HG02884 (cell line): Measurements from ENCODE around the gene SMG6.
"Not testable (repeated sequence)": the region's sequence is repeated elsewhere in the genome, so short reads cannot be mapped to it uniquely, and the experiment has no call there.

Experiments used
- ATAC-seq: cut with Tn5 transposase; IDR thresholded peaks from one replicate; pipeline ENCODE4 v1.9.1; 2021; ENCODE audit warnings: mild to moderate bottlenecking, moderate library complexity; ENCODE audit not compliant: unreplicated experiment

Gene SMG6

DNA sequence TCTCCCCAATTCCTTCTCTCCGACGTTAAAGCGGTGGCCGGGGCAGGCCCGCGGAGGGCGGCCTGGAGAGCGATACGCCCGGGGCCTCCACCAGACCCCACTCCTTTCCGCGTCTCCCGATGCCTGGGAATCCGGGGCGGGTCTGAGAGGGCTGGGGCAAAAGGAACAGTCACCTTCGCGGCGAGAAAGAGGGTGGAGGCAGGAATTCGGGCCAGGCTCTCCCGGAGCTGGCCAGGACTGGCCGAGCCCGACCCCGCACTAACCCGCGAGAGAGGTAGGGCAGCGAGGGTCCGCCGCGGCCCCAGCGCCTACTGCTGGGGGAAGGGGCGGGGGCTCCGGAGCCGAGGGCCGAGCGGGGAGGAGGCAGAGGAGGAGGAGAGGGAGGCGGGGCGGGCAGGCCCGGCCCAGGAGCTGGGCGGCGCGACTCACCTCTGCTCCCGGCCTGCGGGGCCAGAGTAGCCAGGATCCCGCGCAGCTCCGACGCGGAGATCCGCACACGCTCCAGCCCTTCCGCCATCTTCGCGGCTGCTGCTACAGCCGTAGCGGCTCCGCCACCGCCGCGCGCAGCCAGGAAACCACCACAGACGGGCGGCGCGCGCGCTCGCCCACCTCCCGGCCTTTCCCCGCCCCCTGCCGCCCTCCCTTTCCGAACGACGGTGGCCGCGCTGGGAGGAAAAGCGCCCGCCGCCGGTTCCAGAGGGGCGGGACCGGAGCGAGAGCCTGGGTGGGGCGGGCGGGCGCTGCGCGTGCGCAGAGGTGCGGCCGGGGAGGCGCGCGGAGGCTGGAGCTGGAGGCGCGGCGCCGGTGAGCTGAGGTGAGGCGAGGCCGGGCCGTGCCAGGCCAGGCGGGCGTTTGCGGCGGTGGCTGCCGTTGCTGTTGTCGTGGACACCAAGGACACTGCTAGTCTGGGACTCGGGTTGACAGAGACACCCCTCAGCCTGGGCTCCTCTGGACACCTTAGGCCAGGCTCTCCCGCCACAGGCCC is at the start of gene SMG6, which contains the start of gene SRR:
SMG6 (minus strand) TSS at position 582 of the 985 bp plus-strand sequence; CDS start at position 517, 65 bp downstream.
SRR (plus strand) TSS at position 747 of the 985 bp plus-strand sequence. CDS start 11,611 bp downstream, outside the sequence.
- ATAC-seq = peak; percentile 74

DNA sequence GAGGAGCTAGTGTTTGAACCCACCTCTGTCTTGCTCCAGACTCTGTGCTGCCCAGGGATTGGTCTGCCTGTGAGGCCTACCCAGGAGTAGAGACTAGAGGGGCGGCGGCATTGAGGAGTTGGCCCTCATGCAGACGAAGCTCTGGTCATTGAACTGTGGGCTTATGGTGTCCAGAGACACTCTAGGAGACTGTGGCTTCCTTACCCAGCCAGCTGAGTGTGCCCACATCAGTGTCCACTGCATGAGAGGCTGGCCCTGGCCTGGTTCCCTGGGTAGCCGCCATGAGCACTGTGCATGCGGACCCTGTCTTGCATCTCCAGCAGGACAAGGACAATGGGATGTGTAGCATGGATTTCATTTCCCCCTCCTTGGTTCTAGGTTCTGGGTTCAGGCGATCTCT is 47.7 kb upstream of the SMG6 start:
- no peak for ATAC-seq

DNA sequence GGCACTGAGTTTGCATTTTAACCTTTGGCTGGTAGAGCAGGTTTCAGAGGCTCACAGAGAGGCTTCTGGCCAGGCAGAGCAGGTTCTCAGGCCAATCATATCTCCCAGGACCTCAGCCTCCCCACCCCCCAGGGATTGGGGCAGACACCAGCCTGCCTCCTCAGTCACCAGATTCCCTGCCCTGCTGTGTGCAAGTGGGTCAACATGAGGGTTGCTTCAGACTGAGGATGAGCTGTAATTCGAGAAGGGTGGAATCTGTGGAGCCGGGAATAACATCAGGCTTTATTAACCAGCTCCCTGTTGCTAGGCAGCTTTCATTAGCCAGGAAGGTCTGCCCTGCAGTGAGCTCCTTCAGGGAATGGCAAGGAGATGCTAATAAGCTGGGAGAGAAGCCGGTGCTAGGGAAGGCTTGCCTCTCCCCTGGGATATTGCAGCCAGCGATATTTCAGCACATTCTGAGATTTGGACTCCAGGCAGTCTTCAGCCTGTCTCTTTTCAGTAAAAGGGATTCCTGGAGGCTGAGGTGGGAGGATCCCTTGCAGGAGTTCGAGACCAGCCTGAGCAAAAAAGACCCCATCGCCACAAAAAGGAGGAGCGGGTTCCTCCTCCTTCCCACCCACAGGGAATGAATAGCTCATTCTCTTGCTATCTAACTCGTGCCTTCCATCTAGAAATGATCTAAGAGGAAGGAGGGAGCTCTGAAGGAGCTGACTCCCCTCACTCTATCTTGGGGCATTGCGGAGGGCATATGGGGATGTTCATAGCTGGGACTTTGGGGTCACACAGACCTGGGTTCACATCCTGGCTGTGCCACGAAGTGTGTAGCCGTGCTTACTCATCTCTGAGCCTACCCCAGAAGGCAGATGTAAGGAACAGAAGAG is 44.5 kb upstream of the SMG6 start:
- ATAC-seq = no peak

DNA sequence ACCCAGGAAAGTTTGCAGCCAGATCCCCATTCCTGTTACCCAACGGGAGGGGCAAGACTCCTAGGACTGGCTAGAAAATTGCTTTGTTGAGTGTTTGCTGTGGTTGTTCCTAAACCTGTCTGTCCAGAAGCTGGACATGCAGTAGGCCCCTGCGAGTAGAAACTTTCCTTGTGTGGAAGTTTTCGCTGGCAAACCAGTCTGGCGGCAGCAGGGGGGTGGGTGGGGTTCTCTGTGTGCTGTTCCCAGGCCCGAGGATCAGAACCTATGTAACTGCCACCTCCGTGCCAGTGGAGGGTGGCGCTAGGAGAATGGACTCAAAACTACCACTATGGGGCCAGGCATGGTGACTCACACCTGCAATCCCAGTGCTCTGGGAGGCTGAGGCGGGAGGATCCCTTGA is 42.9 kb upstream of the SMG6 start:
- no peak for ATAC-seq

DNA sequence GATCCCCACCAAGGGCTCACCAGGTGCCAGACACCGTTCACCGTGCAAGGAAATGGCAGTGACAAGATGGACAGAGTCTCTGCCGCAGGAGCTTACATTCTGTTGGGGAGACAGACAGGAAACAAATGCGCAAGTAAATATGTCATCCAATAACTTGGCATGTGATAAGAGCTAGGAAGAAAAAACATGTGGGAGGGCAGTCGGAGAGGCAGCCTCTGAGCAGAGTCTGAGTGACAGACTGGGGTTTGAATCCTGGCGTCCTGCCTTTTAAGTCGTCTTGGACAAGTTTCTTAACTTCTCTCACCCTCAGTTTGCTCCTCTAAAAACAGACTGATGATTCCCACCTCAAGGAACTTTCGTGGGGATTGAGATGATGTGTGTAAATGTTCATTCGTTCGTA is 40.9 kb upstream of the SMG6 start:
- no peak for ATAC-seq

DNA sequence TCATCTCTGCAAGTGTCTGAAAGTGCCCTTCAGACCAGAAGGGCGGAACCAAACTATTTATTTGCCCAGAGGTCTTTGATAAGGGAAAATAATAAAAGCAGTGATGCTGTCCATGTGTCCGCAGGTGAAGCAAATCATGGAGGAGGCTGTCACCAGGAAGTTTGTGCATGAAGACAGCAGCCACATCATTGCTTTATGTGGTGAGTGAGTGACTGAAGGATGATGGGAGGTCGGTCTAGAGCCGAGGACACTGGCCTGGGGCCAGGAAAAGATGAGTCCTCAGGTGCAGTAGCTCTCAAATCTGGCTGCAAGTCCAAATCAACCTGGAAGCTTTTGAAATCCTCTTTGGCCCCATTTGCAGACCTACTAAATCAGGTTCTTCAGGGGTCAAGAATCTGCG is 39.8 kb upstream of the SMG6 start:
- ATAC-seq = no peak

DNA sequence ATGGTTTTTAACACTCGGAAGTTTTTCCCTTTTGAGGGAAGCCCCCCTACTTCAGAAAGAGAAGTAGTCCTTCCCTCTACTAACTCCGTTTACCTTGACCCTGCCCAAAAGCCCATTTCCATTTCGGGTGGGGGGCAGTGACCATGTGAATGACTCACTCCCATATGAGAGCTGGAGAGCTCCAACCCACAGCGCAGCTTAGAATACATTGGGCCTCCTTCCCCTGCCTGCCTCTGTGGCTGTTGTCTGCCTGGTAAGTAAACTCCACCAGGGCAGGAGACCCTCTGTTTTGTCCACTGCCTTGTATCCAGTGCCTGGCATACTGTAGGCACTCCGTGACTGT is 34.7 kb upstream of the SMG6 start:
- ATAC-seq = no peak

DNA sequence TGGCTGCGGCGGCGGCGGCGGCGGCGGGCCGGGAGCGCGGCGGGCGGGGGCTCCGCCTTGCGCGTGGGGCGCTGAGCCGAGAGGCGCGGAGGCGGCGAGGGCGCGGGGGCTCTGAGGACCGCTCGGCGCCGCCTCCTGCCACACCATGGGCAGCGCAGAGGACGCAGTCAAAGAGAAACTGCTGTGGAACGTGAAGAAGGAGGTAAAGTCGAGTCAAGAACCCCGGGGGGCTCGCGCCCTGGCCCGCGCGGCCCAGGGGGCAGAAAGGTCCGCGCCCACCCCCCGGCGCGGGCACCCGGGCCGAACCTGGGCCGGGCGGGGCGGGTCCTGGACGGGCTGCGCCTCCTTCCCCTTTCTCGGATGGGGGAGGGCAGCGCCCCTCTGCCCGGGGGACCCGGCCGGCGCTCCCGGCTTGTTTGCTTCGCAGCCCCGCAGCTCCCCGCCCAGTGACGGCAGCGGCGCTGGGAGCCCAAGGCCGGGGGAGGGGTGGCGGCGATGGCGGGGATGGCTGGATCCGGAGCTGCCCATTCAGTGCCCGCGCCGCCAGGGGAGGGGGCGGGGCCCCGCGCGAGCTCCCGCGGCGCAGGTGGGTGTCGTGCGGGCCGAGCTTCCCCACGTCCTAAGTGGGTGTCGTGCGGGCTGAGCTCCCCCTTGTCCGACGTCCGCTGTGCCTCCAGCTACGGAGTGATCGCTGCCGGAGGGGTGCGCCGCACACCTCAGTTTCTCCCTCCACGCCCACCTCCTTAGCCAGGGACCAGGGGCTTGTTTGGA is 34.1 kb upstream of the SMG6 start:
- no peak for ATAC-seq

DNA sequence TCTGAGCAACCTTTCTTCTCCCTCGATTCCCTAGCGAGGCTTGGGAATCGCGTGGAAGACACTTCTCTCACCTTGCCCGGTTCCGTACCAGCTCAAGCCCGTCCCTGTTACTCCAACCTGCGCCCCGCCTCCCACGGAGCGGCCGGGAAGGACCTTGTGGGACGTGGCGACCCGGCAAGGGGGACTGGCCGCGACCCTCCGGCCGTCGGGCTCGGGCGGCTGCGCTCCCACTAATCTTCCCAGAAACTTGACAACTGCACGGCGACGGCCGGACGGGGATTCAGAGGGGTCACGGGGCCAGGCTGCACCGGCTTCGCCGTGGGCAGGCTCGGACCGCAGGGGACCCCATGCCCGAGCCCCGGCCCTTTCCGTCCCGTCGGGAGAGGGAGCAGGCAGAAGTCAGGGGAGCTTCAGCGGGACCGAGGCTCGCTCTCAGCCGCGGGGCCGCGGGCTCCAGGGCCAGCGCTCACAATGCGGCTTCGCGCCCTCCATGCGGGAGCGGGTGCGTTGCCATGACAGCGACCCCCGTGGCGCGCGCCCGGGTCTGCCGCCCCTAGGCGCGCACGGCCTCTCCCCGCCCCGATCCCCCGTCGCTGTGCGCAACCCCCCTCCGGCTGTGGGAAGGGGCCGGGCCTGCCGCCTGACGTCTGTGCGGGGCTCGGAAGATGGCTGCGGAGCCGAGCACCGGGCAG is 33.4 kb upstream of the SMG6 start, which contains the start of gene SGSM2:
SGSM2 (plus strand) TSS at position 650 of the 692 bp plus-strand sequence. CDS start 188 bp downstream, outside the sequence.
- peak; percentile 8 for ATAC-seq

DNA sequence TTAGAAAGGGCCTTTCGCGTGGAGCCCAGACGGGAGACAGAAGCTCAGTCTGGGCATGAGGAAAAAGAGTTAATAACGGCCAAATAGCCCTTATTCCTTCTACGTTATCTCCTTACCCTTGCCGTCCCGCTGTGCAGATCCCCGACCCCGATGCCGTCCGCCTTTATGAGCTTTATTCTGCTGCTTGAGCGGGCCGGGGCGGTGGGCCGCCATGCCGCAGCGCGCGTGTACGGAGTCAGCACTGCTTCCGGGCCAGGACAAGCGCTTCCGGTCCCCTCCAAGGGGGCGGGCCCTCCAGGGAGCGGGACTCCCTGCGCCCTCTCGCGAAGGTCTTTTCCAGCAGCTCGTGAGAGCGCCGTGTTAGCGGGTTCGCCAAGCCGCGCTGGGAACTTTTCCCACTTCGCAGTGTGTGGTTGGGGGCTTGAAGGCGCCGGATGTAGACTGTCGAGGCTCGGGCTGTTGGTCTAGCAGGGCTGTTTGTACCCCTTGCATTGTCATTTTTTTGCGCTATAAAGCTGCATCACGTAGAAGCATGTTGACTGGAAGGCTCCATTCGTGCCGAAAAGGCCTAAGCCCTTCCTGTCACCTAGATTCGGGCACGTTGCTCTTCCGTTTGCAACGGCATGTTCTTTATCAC is 32.7 kb upstream of the SMG6 start, which contains the start of gene TSR1:
TSR1 (minus strand) TSS at position 243 of the 637 bp plus-strand sequence; CDS start at position 213, 30 bp downstream.
- ATAC-seq = peak; percentile 90

DNA sequence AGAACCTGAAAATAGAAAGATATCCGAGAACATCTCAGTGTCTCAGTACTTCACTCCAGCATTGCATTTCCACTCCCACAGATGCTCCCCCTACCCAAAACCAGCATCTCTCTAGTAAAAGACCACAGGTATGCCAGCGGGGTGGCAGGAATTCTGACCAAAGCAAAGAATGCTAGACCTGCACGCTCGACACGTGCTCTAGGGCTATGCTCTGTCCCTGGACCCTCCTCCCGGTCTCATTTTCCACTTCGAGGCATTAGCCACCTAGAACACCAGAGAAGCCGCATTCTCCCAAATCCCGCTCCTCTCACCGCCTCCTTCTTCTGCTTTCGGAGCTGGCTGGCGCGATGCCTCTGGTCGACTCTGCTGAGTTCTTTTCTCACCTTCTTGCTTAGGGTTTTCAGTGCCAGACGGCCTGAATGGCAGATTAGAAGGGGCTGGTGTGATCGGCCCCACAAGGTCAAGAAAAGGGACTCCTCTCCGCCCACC is 32.2 kb upstream of the SMG6 start:
- no peak for ATAC-seq

DNA sequence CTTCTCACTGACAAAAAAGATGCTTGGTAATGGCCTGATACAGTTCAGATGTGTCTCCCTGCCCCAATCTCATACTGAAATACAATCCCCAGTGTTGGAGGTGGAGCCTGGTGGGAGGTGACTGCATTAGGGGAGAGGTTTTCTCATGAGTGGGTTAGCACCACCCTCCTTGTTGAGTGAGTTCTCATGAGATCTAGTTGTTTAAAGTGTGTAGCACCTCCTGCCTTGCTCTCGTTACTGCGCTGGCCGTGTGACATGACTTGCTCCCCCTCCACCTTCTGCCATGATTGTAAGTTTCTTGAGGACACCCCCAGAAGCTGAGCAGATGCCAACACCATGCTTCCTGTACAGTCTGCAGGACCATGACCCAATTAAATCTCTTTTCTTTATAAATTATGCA is 27.7 kb upstream of the SMG6 start:
- ATAC-seq = no peak

DNA sequence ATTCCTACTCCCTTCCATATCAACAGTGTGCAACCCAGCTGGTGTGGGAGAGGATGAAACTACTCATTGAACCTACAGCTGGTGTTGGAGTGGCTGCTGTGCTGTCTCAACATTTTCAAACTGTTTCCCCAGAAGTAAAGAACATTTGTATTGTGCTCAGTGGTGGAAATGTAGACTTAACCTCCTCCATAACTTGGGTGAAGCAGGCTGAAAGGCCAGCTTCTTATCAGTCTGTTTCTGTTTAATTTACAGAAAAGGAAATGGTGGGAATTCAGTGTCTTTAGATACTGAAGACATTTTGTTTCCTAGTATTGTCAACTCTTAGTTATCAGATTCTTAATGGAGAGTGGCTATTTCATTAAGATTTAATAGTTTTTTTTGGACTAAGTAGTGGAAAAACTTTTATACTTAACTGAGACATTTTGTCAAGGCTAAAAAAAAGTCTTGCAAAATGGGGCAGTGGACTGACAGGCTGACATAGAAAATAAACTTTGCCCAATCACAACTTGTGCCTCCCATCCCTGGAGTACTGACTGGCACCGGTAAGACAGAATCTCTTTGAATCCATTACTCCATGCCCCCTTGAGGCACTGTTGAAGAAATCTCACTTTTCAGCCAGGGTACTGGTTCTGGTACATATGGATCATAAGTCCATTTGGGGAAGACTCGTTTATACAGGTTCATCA is 20.2 kb upstream of the SMG6 start:
- ATAC-seq = no peak

DNA sequence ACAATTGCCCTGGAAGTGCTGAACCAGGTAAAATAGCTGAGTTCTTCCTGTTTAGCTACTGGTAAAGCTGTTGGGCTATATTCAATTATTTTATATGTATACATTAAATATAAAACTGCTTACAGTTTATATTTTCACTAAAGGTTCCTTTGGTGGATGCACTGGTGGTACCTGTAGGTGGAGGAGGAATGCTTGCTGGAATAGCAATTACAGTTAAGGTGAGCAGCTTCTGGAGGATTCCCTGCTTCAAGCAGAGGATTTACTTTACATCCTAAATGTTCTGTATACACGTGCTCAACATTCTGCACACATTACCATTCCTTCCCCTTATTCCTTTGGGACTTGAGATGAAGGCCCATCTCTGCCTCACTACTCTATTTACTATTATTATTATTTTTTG is 17.8 kb upstream of the SMG6 start:
- no peak for ATAC-seq

DNA sequence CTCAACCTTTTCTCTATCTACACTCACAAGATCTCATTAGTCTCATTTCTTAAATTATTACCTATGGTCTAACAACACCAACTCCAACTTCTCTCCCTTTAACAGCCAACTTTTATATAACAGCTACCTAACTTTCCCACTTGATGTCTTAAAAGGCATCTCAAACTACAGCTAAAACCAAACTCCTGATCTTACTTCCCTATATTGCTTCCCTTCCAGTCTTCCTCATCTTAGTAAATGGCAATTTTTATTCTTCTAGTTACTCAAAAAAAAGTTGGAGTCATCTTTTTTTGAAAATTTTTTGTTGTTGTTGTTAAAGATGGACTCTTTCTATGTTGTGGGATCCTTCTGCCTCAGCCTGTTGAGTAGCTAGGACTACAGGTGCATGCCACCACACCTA is 15.5 kb upstream of the SMG6 start:
- ATAC-seq = no peak

DNA sequence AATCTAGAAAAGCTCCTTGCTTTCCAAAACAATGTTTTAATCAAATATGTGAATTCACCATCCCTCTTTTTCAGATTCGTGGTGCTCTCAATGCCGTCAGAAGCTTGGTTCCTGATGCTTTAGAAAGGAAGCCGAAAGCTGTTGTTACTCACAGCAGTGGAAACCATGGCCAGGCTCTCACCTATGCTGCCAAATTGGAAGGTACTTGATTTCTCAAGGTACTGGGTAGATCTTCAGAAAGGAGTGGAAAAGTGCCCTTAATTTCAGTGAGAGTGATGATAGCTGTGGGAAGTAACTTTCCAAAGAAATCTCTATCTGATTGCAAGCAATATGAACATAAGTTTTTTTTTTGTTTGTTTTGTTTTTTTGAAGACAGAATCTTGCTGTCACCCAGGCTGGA is 14.2 kb upstream of the SMG6 start:
- no peak for ATAC-seq

DNA sequence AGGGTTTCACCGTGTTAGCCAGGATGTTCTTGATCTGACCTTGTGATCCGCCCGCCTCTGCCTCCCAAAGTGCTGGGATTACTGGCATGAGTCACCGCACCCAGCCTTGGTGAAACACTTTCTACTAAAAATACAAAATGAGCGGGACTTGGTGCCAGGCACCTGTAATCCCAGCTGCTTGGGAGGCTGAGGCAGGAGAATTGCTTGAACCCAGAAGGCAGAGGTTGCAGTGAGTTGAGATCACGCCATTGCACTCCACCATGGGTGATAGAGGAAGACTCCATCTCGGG is 13.3 kb upstream of the SMG6 start:
- not testable (repeated sequence) for ATAC-seq

DNA sequence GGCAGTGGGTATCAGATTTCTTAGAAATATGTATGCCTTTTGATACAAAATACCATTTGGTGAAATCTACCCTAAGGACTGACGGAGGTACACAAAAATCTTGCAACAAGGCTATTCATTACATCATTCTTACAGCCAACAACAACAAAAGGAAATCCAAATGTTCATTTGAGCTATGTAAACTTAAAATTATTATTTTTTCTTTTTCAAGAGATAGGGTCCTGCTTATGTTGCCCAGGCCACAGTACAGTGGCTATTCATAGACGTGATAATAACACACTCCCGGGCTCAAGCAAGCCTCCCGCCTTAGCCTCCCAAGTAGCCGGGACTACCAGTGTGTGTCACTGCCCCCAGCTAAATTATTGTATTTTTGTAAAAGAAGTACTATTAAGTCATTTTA is 9.2 kb upstream of the SMG6 start:
- ATAC-seq = no peak
